Neural cell (in vitro differentiated cells): ENCODE data around the gene KRTAP10-4. TPM values are rescaled to one million over a fixed set of nuclear protein-coding genes. Genes with fewer than 3 reads are reported as not detected.

Source experiments
- H2AFZ ChIP-seq: fragments of 200-600, 300-800 bp; sonication (generic), shearing (Covaris generic); 2 replicates; pipeline ENCODE4 v1.6.0; 2014; ENCODE audit warnings: low read depth, mild to moderate bottlenecking, antibody characterized with exemption, low read length, moderate library complexity
- H3F3A ChIP-seq: fragments of 200-600 bp; shearing (Covaris generic); 2 replicates; pipeline ENCODE4 v1.6.1; 2016; ENCODE audit warnings: mild to moderate bottlenecking, moderate library complexity, mixed read lengths, antibody characterized with exemption, low read length; ENCODE audit not compliant: insufficient read depth, poor library complexity, severe bottlenecking
- H3K27ac ChIP-seq: fragments of 200-600, 300-800 bp; sonication (generic), shearing (Covaris generic); 2 replicates; pipeline ENCODE4 v1.5.1; 2014; ENCODE audit warnings: mild to moderate bottlenecking, low read length, moderate library complexity
- H3K27me3 ChIP-seq: fragments of 300-800, 200-600 bp; sonication (generic), shearing (Covaris generic); 2 replicates; pipeline ENCODE4 v1.6.0; 2014; ENCODE audit warnings: mild to moderate bottlenecking, low read depth, low read length, moderate library complexity; ENCODE audit not compliant: insufficient read depth
- H3K36me3 ChIP-seq: fragments of 300-800, 200-600 bp; sonication (generic), shearing (Covaris generic); 2 replicates; pipeline ENCODE4 v1.5.1; 2014; ENCODE audit warnings: mild to moderate bottlenecking, antibody characterized with exemption, low read length, moderate library complexity; ENCODE audit not compliant: insufficient read depth
- H3K4me2 ChIP-seq: fragments of 300-800, 200-600 bp; sonication (generic), shearing (Covaris generic); 2 replicates; pipeline ENCODE4 v1.6.0; 2014; ENCODE audit warnings: mild to moderate bottlenecking, low read length
- H3K4me3 ChIP-seq: fragments of 300-800, 200-600 bp; sonication (generic), shearing (Covaris generic); 2 replicates; pipeline ENCODE4 v1.5.1; 2014; ENCODE audit warnings: mild to moderate bottlenecking, low read length, moderate library complexity
- H3K79me2 ChIP-seq: fragments of 200-600 bp; shearing (Covaris generic); replicated peaks from 2 replicates; pipeline ENCODE4 v1.6.0; 2014; ENCODE audit warnings: mild to moderate bottlenecking, low read length, moderate library complexity; ENCODE audit not compliant: insufficient read depth
- H3K9ac ChIP-seq: fragments of 300-800, 200-600 bp; sonication (generic), shearing (Covaris generic); 2 replicates; pipeline ENCODE4 v1.6.1; 2016; ENCODE audit warnings: mild to moderate bottlenecking, low read length, mixed read lengths
- H3K9me2 ChIP-seq: fragments of 200-600 bp; shearing (Covaris generic); 2 replicates; pipeline ENCODE4 v1.6.1; 2016; ENCODE audit warnings: mild to moderate bottlenecking, low read length, mixed read lengths; ENCODE audit not compliant: insufficient read depth
- H3K9me3 ChIP-seq: fragments of 200-600, 300-800 bp; sonication (generic), shearing (Covaris generic); 2 replicates; pipeline ENCODE4 v1.6.1; 2016; ENCODE audit warnings: mild to moderate bottlenecking, mixed run types, low read length, moderate library complexity, mixed read lengths
- H4K20me1 ChIP-seq: fragments of 200-600 bp; shearing (Covaris generic); 2 replicates; pipeline ENCODE4 v1.6.1; 2016; ENCODE audit warnings: mild to moderate bottlenecking, mixed run types; ENCODE audit not compliant: insufficient read depth
- EP300 ChIP-seq: fragments of 450-650 bp; conservative IDR thresholded peaks from 2 replicates; pipeline ENCODE4 v1.6.1; 2014; ENCODE audit warnings: antibody characterized with exemption, mild to moderate bottlenecking, moderate library complexity; ENCODE audit not compliant: poor library complexity, severe bottlenecking
- EZH2 ChIP-seq: fragments of 200-600, 300-800 bp; shearing (Covaris generic), sonication (generic); IDR thresholded peaks from 2 replicates; pipeline ENCODE4 v1.6.1; 2014; ENCODE audit warnings: antibody characterized with exemption, low read length, borderline replicate concordance, mild to moderate bottlenecking; ENCODE audit not compliant: insufficient read depth, poor library complexity, severe bottlenecking
- MXI1 ChIP-seq: fragments of 450-650 bp; conservative IDR thresholded peaks from 2 replicates; pipeline ENCODE4 v1.6.1; 2014; ENCODE audit warnings: antibody characterized with exemption, mild to moderate bottlenecking; ENCODE audit not compliant: poor library complexity, severe bottlenecking
- POLR2AphosphoS5 ChIP-seq: IDR thresholded peaks from 2 replicates; pipeline ENCODE4 v1.6.1; 2012
- RAD21 ChIP-seq: fragments of 450-650 bp; conservative IDR thresholded peaks from 2 replicates; pipeline ENCODE4 v1.6.1; 2014; ENCODE audit warnings: antibody characterized with exemption, mild to moderate bottlenecking, moderate library complexity
- SMC3 ChIP-seq: fragments of 450-650 bp; conservative IDR thresholded peaks from 2 replicates; pipeline ENCODE4 v1.6.1; 2014; ENCODE audit warnings: antibody characterized with exemption, mild to moderate bottlenecking, moderate library complexity; ENCODE audit not compliant: poor library complexity
- TAF1 ChIP-seq: IDR thresholded peaks from 2 replicates; pipeline ENCODE4 v1.6.1; 2012; ENCODE audit warnings: low read depth
- polyA plus RNA-seq: library from polyadenylated mRNA; depleted of rRNA; stranded (reverse); fragments of >200 nt; gene quantifications from 2 replicates; pipeline ENCODE4 v1.2.3, GENCODE V29; 2014
- TF ChIP-seq, protein P1 (sequence below): IDR thresholded peaks from 2 replicates; pipeline ENCODE4 v1.6.1; 2012; ENCODE audit warnings: borderline replicate concordance
- TF ChIP-seq, protein P2 (sequence below): fragments of 450-650 bp; IDR thresholded peaks from 2 replicates; pipeline ENCODE4 v1.5.1; 2014; ENCODE audit warnings: antibody characterized with exemption, mild to moderate bottlenecking, moderate library complexity; ENCODE audit not compliant: poor library complexity, severe bottlenecking

Gene KRTAP10-4
- polyA plus RNA-seq, 1 donor from 2014 or later, result not detected

DNA sequence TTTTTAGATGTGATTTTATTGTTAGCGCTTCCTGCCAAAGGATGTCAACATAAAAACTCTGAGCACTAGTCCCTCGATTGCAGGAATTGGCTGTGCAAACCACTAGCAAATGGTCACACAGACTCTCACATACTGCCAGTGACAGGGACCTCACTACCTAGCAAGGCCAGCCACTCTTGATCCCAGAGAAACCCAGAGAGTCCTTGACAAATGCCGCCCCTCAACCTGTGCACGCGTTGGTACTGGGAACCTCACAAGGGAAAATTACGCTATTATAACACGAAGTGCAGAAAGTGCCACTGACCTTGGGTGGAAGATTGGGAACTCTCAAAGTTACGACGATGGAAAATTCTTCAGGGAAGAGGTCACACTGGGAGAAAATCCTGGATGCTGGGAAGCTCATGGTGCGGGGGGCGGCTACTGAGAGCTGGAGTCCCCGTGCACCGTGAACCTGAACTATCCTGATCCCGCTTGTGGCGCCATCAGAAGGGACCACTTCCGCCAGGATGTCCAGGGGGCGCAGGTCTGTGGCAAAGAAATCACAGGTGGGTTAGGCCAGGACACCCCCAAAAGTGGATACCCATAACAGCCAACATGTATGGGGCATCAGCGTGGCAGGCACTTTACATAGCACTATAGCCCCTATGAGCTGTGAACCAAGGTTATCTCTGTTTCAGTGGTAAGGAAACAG is 5.9 kb upstream of the KRTAP10-4 start:
- H3K79me2 ChIP-seq, result no peaks in the 10 kb centered on the region
- H3K9me3 ChIP-seq, result peaks cover 10% of the 10 kb centered on the region
- no peaks in the 10 kb centered on the region for H4K20me1 ChIP-seq
- no peaks in the 10 kb centered on the region for H3F3A ChIP-seq
- no peak overlapping the region for H3K27ac ChIP-seq
- no peaks in the 10 kb centered on the region for H3K36me3 ChIP-seq
- TF ChIP-seq TAF1 (no peak), RAD21 (no peak), SMC3 (no peak), EP300 (no peak), POLR2AphosphoS5 (no peak), MXI1 (no peak), EZH2 (no peak)
- TF ChIP-seq, protein P1, sequence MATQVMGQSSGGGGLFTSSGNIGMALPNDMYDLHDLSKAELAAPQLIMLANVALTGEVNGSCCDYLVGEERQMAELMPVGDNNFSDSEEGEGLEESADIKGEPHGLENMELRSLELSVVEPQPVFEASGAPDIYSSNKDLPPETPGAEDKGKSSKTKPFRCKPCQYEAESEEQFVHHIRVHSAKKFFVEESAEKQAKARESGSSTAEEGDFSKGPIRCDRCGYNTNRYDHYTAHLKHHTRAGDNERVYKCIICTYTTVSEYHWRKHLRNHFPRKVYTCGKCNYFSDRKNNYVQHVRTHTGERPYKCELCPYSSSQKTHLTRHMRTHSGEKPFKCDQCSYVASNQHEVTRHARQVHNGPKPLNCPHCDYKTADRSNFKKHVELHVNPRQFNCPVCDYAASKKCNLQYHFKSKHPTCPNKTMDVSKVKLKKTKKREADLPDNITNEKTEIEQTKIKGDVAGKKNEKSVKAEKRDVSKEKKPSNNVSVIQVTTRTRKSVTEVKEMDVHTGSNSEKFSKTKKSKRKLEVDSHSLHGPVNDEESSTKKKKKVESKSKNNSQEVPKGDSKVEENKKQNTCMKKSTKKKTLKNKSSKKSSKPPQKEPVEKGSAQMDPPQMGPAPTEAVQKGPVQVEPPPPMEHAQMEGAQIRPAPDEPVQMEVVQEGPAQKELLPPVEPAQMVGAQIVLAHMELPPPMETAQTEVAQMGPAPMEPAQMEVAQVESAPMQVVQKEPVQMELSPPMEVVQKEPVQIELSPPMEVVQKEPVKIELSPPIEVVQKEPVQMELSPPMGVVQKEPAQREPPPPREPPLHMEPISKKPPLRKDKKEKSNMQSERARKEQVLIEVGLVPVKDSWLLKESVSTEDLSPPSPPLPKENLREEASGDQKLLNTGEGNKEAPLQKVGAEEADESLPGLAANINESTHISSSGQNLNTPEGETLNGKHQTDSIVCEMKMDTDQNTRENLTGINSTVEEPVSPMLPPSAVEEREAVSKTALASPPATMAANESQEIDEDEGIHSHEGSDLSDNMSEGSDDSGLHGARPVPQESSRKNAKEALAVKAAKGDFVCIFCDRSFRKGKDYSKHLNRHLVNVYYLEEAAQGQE, result no peak
- TF ChIP-seq, protein P2, sequence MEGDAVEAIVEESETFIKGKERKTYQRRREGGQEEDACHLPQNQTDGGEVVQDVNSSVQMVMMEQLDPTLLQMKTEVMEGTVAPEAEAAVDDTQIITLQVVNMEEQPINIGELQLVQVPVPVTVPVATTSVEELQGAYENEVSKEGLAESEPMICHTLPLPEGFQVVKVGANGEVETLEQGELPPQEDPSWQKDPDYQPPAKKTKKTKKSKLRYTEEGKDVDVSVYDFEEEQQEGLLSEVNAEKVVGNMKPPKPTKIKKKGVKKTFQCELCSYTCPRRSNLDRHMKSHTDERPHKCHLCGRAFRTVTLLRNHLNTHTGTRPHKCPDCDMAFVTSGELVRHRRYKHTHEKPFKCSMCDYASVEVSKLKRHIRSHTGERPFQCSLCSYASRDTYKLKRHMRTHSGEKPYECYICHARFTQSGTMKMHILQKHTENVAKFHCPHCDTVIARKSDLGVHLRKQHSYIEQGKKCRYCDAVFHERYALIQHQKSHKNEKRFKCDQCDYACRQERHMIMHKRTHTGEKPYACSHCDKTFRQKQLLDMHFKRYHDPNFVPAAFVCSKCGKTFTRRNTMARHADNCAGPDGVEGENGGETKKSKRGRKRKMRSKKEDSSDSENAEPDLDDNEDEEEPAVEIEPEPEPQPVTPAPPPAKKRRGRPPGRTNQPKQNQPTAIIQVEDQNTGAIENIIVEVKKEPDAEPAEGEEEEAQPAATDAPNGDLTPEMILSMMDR, result no peak
- H3K9me2 ChIP-seq, result no peaks in the 10 kb centered on the region
- H3K4me3 ChIP-seq, result no peak overlapping the region
- no peak overlapping the region for H2AFZ ChIP-seq
- H3K9ac ChIP-seq, result no peak overlapping the region
- H3K4me2 ChIP-seq, result no peak overlapping the region
- no peaks in the 10 kb centered on the region for H3K27me3 ChIP-seq

DNA sequence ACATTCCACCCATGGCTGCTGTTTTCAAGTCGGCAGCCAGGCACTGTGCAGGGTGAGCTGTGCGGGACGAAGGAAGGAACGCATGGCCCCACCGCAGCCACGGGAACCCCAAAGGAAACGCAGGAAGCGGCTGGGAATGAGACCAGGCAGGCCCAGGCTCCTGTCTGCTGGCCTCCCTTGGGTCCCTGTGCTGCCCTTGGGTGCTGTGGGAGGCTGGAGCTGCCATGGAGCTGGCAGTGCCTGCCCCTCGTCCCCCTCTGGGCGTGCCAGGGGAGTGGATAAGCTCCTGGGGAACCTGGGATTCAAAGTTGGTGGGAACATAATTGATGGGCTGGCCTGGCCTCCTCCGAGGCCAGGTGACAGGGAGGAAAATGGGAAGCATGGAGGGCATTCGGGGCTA is 5.3 kb upstream of the KRTAP10-4 start:
- peaks cover 10% of the 10 kb centered on the region for H3K9me3 ChIP-seq
- no peaks in the 10 kb centered on the region for H3K9me2 ChIP-seq
- no peak overlapping the region for H2AFZ ChIP-seq
- H3K27ac ChIP-seq, result no peak overlapping the region
- H3K4me3 ChIP-seq, result no peak overlapping the region
- TF ChIP-seq EZH2 (no peak), EP300 (no peak), POLR2AphosphoS5 (no peak), SMC3 (no peak), MXI1 (no peak), TAF1 (no peak), RAD21 (no peak)
- TF ChIP-seq, protein P2, result no peak
- TF ChIP-seq, protein P1, result no peak
- no peaks in the 10 kb centered on the region for H3F3A ChIP-seq
- H3K4me2 ChIP-seq, result no peak overlapping the region
- H3K79me2 ChIP-seq, result no peaks in the 10 kb centered on the region
- H3K9ac ChIP-seq, result no peak overlapping the region
- no peaks in the 10 kb centered on the region for H3K36me3 ChIP-seq
- no peaks in the 10 kb centered on the region for H4K20me1 ChIP-seq
- no peaks in the 10 kb centered on the region for H3K27me3 ChIP-seq
